SKM-1 (cell line): ENCODE results near the gene SLITRK1.

Source experiments
- DNase-seq: peaks from one replicate; lab custom pipeline; 2025; ENCODE audit not compliant: unreplicated experiment; lab: John Stamatoyannopoulos, UW

SLITRK1 gene

GRCh38 chr13:83876546-83876945 lies 5.7 kb downstream of the SLITRK1 start:
- no peak for DNase-seq

GRCh38 chr13:83867708-83868107 lies 14.6 kb downstream of the SLITRK1 start:
- no peak for DNase-seq

GRCh38 chr13:83865161-83866137 lies 16.8 kb downstream of the SLITRK1 start:
- no peak for DNase-seq

- DNase-seq = no peak
Measured at GRCh38 chr13:83853771-83854170, 28.5 kb downstream of the SLITRK1 start.

GRCh38 chr13:83845106-83845505 lies 37.2 kb downstream of the SLITRK1 start:
- no peak for DNase-seq

GRCh38 chr13:83839146-83839545 lies 43.1 kb downstream of the SLITRK1 start:
- DNase-seq = no peak

- DNase-seq = no peak
Measured at GRCh38 chr13:83831796-83832195, 50.5 kb downstream of the SLITRK1 start.

- DNase-seq = no peak
Measured at GRCh38 chr13:83829810-83830209, 52.5 kb downstream of the SLITRK1 start.

- no peak for DNase-seq
Measured at GRCh38 chr13:83827338-83827737, 54.9 kb downstream of the SLITRK1 start.
